Keratinocyte (primary cell): ENCODE measurements around the gene TNS4.

ENCODE experiments used
- CTCF ChIP-seq, 3 experiments: IDR thresholded peaks in 1 of 3; conservative IDR thresholded peaks in 1 of 3; optimal IDR thresholded peaks in 1 of 3; 2 replicates in 2 of 3; 3 replicates in 1 of 3; pipeline versions ENCODE3 to v1.5.1; 2011; ENCODE audit warnings: low read length in 3 of 3, mild to moderate bottlenecking in 3 of 3, moderate library complexity in 2 of 3, control low read depth in 1 of 3, inconsistent platforms in 1 of 3; ENCODE audit not compliant: insufficient read depth in 2 of 3; ENCODE audit errors: extremely low read depth in 1 of 3
- EZH2 ChIP-seq: IDR thresholded peaks from one replicate; pipeline ENCODE4 v1.6.1; 2012; ENCODE audit warnings: inconsistent platforms, mild to moderate bottlenecking, low read length, moderate library complexity

DNA sequence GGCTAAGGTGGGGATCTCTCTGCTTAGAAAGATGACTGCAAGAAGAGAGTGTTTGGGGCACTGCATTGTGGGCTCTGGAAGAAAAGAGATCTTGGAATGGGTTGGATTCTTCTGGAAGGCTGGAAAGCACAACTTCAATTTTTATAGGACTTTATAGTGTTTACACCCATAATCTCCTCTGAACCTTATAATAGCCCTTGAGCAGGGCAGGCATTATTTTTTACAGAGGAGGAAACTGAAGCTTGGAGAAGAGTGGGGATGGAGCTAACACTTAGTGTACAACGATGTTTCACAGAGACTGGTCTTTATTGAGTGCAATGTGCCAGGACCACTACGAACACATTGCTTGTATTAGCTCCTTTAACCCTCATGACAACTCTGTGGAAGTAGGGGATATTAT is 10.4 kb downstream of the TNS4 start:
- TF ChIP-seq CTCF (optimal IDR thresholded peaks at IDR 0.05 in 1 of 3, IDR thresholded peaks at IDR 0.05 in 1 of 3, conservative IDR thresholded peaks at IDR 0.05 in 1 of 3; ENCODE audit: extremely low read depth in 1 of 3, insufficient read depth in 2 of 3, low read length in 3 of 3) (no peak), EZH2 (no peak)
